ENCODE measurements around the gene TRAPPC2L.

DNA sequence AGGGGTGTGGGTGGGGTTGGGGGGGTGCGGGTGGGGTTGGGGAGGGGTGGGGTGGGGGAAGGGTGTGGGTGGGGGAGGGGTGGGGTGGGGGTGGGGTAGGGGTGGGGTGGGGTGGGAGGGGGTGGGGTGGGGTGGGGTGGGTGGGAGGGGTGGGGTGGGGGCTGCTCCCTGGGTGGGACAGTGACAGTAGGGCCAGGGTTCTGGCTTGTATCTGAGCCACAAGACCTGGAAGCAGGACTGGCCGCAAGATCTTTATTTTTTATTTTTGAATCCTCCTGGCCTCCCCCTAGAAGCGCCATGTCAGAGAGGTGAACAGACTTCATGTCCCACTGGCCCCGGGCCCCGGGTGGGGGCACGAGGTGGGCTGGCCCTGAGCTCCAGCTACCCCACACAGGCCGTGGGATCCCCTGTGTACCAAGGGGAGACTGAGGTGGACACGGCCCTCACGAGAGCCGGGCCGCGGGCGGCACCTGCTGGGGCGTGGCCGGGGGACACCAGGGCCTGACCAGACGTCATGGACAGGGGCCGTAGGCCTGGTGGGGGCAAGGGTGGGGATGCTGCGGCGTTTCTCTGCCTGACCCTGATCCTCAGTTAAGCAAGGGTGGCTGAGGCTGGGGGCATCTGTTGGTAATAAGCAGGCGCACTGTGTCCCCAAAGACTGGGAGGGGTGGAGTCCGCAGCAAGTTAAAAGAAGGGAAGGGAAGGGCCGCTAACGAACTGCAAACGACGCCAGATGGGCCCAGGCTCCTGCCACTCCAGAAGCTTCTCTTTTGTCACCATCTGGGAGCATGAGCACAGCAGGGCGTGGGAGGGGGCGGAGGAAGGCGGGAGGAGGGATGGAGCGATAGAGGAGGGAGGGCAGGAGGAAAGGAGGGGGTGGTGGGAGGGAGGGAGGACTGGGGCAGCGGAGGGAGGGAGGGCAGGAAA lies 31.8 kb downstream of the TRAPPC2L start:
- TF ChIP-seq RAD21 (IDR thresholded peaks at IDR 0.05; ENCODE audit: low read depth) (no peak), YY1 (IDR thresholded peaks at IDR 0.05; ENCODE audit: low read depth) (no peak), EP300 (IDR thresholded peaks at IDR 0.05; ENCODE audit: borderline replicate concordance) (no peak), EGR1 (IDR thresholded peaks at IDR 0.05) (peak; percentile 62), USF1 (IDR thresholded peaks at IDR 0.05) (no peak), CREB1 (IDR thresholded peaks at IDR 0.05; ENCODE audit: low read depth) (no peak), FOXM1 (IDR thresholded peaks at IDR 0.05; ENCODE audit: borderline replicate concordance, low read depth) (no peak), MAX (IDR thresholded peaks at IDR 0.05) (0 out of 2 replicates have a peak, but pooled peaks have one; percentile 22), TAF1 (IDR thresholded peaks at IDR 0.05; ENCODE audit: low read depth) (no peak), ZBTB7A (IDR thresholded peaks at IDR 0.05; ENCODE audit: low read depth) (no peak), CEBPB (IDR thresholded peaks at IDR 0.05) (no peak), NFIC (IDR thresholded peaks at IDR 0.05) (no peak), TCF12 (IDR thresholded peaks at IDR 0.05; ENCODE audit: low read depth) (no peak)
- TF ChIP-seq, protein P1, sequence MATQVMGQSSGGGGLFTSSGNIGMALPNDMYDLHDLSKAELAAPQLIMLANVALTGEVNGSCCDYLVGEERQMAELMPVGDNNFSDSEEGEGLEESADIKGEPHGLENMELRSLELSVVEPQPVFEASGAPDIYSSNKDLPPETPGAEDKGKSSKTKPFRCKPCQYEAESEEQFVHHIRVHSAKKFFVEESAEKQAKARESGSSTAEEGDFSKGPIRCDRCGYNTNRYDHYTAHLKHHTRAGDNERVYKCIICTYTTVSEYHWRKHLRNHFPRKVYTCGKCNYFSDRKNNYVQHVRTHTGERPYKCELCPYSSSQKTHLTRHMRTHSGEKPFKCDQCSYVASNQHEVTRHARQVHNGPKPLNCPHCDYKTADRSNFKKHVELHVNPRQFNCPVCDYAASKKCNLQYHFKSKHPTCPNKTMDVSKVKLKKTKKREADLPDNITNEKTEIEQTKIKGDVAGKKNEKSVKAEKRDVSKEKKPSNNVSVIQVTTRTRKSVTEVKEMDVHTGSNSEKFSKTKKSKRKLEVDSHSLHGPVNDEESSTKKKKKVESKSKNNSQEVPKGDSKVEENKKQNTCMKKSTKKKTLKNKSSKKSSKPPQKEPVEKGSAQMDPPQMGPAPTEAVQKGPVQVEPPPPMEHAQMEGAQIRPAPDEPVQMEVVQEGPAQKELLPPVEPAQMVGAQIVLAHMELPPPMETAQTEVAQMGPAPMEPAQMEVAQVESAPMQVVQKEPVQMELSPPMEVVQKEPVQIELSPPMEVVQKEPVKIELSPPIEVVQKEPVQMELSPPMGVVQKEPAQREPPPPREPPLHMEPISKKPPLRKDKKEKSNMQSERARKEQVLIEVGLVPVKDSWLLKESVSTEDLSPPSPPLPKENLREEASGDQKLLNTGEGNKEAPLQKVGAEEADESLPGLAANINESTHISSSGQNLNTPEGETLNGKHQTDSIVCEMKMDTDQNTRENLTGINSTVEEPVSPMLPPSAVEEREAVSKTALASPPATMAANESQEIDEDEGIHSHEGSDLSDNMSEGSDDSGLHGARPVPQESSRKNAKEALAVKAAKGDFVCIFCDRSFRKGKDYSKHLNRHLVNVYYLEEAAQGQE (IDR thresholded peaks at IDR 0.05; ENCODE audit: low read depth), result no peak
